Ramos (cell line): Measurements from ENCODE around the gene PRIMA1.
"Not testable (repeated sequence)": the region's sequence is repeated elsewhere in the genome, so short reads cannot be mapped to it uniquely, and the experiment has no call there.

Experiments used
- in situ Hi-C: fragments of 300-500 bp; cut with MboI; formaldehyde crosslinking; loops from one replicate; pipeline ENCODE4 v1.14.3; 2022; ENCODE audit warnings: low sequenced_read_pairs; ENCODE audit not compliant: unreplicated experiment

Gene PRIMA1, protein sequence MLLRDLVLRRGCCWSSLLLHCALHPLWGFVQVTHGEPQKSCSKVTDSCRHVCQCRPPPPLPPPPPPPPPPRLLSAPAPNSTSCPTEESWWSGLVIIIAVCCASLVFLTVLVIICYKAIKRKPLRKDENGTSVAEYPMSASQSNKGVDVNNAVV

DNA sequence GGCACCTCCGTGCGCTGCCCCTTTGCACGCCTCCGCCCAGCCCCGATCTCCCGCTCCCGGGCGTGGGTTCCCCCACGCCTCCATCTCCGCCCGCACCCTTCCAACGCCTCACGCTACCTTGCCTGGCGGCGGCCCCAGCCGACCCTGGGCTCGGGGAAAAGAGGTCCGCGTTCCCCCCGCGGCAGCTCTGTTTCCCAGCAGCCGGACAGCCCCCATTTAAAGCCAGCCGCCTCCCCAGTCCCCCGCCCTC lies at the start of gene PRIMA1:
Gene PRIMA1, minus strand, starts transcription at position 193 of the 250 bp plus-strand sequence. CDS start 767 bp downstream, outside the sequence.
- in situ Hi-C loops: no loop called here

DNA sequence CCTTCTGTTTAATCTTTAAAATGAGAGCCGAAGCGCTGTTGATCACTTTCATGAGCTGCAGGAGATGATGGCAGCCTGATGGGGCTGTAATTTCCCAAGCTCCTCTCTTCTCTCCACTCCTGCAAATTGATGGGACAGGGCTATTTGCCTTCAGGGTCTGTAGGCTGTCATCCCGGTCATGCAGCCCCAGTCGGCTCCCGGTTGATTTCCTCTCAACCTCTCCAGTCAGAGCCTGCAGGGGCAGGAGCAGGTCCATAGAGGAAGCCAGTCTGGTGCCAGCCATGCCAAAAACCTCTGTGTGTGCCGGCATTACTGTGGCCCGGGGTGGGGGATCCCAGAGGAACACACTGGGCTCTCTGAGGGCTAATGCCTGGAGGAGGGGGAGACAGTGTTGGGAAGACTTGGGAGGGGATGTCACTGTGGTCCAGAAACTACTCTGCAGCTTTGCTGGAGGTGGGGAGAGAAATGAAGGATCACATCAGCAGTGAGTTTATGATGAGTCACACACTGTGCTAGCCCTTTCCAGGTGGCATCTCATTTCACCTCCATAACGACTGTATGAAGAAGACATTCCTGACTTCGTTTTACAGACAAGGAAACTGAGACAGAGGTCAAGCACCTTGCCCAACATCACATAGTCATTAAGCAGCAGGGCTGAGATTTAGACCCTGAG lies 46.5 kb upstream of the PRIMA1 start:
- in situ Hi-C loops: no loop called here

DNA sequence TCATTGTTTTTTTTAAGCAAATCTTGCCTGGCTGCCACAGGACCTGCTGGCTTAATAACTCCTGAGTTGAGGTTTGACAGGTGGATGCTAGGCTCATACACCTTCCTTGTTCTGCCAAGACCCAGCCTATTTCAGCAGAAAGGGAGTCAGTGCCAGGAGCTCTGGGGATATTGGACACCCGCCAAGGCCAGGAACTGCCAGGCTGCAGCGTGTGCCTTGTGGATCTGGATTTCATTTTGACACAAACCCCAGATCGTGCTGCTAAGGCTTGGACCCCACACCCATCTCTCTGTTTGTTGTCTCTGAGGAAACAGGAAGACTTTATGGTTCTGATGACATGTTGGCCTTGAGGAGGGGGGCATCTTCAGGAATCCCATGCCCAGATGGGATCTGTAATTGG lies 44.4 kb upstream of the PRIMA1 start:
- in situ Hi-C loops: no loop called here

DNA sequence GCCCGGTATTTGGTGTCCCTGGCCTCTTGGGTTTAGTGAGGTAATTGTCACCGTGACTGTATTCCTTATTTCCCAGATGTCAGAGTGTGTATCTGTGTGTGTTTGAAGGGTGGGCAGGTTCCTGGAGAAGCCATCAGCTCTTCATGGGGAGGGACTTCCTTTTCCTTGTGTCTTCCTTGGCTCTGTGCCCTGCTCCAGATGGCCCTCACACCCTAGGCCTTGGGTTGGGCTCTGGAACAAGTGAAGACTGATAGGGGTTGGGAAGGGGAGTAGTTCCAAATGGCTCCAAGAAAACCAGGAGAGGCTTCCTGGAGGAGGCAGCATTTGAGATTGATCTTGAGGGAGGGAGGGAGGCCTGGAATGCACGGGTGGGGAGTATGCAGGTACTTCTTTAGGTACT lies 43.8 kb upstream of the PRIMA1 start:
- in situ Hi-C loops: no loop called here

DNA sequence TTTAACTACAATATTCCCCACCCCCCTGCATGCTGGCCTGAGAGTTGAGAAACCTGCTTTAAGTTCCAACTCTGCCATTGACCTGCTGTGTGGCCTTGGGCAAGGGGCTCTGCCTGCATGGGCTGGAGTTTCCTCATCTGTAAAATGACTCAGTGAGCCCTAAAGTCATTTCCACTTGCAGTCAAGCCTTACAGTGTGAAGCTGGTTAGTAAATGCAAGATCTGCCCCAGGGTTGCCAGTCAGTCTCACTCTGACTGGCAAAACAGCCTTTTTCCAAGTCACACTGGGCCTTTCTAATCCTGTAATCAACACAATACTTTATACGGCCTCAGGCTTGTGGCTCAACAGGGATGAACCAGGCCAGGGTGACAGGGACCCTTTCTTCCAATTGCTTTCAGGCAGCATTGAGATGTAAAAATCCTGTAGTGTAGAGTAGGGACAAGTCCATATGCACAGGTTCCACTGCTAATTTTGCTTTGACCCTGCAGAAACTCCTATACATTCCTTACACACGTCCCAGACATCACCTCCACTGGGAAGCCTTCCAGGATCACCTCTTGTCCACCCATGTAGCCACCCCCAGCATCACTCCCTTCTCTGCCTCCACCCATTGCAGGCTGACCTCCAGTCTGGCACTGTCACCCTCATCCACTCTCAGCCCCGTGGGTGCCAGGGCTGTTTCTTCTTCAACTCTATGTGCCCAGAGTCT lies 42.6 kb upstream of the PRIMA1 start:
- in situ Hi-C loops: no loop called here

DNA sequence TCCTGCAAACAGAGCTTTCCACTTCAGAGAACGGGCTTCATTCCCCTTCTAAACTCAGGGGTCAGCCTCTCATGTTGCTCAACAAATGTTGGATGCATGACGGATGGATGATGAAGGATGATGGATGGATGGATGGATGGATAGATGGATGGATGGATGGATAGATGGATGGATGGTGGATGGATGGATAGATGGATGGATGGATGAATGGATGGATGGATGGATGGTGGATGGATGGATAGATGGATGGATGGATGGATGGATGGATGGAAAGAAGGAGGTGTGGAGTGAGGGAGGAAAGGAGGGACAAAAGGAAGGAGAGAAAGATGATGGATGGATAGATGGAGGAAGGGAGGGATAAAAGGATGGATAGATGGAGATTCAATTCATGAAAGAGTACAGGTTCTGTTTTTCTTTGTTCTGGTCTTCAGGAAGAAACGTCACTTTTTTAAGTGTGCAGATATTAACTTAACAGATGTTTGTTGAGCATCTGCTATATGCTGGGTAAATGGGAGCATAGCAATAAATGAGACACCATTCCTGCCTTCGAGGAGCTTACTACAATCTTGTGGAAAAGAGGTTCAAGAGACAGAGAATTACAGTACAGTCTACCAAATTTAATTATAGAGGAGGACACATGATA lies 41.7 kb upstream of the PRIMA1 start:
- in situ Hi-C loops: no loop called here

DNA sequence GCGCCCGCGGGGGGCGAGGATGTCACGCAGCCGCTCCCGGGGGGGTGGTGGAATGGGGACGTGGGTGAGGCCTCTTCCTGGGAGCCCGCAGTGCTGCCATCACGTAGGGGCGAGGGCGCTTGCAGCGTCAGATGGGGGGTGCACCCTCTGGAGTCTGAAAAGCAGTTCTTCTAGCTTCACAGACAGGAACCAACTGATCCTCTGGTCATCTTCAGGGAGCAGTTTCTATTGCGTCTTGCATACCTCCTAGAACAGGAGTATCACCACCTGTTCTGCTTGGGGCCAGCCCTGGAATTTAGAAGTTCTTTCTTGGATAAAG lies 36.9 kb upstream of the PRIMA1 start:
- in situ Hi-C loops: no loop called here

DNA sequence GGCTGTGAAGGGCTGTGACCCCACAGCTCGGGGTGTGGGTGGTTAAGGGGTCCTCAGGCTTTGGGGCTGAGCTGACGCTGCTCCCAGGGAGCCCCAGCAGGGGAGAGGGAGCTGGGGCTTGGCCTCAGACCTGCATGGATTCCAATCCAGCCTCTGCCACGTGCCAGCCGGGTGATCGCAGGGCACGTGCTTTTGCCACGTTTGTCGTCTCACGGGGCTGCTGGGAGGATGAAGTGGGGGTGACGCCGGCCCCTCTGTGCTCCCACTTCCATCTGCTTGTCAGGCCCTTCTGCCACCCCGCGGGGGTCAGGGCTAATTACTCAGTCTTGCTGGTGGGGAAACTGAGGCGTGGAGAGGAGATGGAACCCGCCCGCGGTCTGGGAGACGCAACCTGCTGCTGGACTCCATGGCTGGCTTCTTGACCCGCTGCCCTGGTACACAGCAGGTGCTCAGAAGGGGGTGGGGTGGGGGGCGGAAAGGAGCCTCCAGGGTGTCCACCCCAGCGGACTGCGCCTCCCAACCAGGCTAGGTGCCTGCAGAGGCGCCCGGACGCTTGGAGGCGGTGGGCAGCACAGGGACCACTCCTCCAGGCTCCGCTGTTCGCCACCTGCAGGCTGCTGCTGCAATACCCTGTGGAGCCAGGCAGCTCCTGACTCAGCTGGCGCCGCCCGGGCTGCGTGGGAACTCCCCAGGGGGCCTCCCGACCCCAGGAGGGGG lies 36.4 kb upstream of the PRIMA1 start:
- in situ Hi-C loops: no loop called here

DNA sequence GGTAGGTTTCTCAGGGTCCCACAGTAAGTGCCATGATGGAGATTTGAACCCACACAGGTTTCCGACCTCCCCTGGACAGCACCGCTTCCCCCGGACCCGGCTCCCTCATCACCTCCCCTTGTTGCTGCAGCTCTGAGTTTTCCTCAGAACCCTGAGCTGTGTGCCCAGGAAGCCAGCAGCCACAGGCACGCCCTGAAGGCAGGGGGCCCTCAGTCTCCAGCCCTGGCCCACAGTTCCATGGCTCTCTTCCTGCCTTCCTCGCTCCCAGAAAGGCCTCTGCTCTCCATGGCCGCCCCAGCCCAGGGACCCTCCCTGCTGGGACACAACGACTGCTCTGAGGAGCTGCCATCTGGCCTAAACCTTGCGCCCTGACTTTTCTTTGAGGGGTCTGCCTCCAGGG lies 35.8 kb upstream of the PRIMA1 start:
- in situ Hi-C loops: no loop called here

DNA sequence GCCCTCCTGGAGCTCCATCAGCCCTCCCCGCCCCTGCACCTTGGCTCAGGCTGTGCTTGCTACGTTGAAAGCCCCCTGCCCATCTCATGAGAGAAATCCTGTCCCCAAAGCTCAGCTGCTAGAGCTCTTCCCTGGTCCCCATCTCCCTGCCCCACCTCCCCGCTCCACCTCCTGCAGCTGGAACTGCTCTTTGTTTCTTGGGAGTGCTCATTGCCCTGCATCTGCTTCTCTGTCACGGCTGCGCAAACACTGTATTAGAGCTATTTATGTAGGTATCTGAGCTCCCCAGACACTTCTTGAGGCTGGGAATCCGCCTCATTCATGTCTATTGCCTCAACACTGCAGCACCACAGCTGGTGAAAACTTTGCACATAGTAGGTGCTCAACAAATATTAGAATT lies 32.8 kb upstream of the PRIMA1 start:
- in situ Hi-C loops: no loop called here

DNA sequence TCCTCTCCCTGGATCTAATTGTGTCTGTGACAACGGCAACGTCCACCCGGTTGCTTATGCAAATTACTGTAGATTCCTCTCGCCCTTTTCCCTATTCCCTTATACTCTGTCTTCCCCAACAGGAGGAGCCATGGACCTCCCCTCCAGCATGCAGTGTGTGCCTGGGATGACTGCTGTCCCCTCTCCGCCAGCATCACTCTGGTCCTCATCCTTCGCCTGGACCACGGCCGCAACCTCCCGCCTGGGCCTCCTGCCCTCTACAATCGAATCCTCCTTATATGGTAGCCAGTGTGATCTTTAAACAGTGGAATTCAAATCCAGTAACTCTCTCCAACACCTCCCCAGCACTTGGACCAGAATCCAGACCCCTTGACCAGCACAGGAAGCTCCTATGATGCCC lies 30.6 kb upstream of the PRIMA1 start:
- in situ Hi-C loops: no loop called here

DNA sequence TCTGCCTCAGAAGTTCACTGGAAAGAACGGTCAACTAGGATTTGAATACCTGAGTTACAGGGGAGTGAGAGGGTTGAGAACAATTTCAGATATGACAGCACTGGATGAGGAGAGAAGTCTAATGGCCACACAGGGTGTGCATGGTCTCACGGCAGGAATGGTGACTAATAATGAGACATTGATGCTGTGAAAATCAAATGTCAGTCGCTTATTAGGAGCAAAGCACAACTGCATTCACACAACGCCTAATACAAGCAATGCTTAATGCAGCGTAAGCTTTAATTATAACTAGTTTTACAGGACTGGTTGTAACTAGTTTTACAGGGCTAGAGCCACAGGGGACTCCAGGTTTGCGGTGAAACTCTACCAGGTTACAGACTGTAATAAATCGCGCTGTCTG lies 23.4 kb upstream of the PRIMA1 start:
- in situ Hi-C loops: no loop called here

DNA sequence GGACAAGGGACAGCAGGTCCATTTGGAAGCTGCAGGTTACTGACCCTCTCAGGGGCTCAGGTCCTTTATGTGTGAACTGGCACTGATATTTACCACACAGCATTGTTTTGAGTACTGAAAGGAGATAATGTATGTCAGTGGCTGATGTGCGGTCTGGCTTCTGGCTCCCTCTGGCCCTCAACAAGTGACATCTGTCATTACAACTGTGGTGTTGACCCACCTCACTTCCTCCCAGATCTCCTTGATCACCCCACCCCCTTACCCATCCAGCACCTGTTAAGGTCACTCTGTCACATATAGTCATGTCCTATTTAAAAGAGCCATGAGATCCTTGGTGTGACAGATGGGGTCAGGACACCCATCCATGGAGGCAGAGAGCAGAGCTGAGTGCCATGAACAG lies 22.7 kb upstream of the PRIMA1 start:
- in situ Hi-C loops: no loop called here

DNA sequence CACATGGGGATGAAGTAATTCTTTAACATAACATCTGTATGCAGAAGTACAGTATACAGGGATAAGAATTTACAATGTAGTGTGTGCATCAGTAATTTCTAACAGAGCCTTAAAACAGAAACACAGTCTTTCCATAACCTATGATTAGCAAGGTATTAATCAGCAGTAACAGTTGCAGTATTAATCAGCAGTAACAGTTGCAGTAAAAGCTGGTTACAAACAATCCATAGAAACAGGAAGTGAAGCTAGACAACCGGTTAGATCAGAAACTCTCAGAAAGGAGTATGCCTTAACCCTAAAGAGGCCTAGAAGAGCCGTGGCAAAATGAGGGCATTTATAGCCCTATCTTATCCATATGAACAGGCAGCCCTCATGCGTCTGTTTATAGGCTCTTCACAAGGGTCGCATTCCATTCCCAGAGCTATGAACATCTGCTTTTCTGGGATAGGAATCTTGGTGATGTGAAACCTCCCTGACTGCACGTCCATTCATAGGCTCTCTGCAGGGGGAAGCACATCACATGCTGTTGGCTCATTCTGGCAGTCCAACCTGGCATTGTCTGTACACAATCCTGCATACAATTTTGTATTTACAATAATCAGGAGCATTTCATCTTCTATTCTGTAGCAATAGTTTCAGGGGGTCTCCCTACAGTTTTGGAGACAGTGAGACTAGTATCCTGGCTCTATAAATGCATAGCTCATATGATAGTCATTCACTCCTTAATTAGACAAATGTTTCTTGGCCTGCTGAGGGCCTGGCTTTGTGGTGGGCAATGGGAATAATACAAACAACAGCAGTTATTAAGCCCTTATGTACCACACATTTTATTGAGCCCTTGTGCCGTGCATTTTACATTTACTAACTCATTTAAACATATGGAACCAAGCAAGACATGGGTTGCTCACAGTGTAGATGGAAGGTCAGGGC lies 21.5 kb upstream of the PRIMA1 start:
- in situ Hi-C loops: not testable (repeated sequence)

DNA sequence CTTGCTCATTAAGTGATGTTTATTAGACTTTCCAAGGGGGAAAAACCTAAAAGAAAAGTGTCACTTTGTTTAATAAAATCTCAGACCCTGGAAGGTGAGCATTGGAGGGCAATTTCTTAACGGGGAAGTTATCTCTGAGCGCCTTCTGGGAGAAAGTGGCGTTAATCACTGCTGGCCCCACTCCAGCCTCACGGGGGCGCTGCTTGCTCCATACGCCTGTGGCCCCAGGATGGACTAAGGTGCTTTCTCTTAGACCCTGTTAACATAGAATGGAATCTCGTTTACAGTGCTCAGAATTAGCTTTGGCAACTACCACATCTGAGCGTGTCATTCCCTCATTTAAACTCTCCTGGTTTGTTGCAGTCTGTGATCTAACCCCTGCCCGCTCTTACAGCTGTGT lies 16.4 kb upstream of the PRIMA1 start:
- in situ Hi-C loops: no loop called here

DNA sequence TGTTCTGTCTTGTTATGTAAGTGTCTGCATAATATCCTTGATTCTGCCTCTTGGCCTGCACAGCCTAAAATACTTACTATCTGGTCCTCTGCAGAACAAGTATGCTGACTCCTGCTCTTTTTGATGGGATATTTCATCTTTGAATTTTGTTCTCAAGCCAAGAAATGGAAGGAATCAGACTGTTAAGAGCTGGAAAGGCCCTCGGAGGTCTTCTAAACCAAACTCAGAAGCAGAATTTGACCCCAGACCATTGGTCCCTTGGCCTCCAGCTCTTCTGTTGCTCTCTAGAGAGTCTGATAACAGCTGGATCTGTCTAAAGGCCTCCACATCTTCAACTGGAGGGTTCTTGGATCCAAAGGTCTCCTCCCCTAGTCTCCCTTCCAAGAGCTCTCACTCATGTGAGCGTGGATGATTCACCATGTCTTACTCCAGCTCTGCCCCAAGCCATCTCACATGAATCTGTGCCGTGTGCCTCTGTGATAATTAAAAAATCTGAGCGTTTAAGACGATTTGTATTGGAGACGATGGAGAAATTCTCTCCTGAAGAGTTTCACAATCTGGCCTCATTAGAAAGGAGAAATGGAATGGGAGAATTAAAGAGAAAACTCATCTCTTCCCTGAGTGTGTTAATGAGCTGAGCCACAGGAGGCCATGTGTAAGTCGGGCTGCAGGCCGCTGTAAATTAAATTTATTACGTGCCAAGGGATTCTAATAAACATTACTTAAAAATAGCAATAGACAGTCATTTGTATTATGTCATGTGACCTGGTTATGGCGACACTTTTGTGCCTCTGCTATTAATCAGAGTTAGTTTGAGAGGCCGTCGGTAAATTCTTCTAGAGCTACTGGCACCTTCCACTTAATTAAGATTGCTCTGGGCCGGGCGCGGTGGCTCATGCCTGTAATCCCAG lies 15.4 kb upstream of the PRIMA1 start:
- in situ Hi-C loops: no loop called here

DNA sequence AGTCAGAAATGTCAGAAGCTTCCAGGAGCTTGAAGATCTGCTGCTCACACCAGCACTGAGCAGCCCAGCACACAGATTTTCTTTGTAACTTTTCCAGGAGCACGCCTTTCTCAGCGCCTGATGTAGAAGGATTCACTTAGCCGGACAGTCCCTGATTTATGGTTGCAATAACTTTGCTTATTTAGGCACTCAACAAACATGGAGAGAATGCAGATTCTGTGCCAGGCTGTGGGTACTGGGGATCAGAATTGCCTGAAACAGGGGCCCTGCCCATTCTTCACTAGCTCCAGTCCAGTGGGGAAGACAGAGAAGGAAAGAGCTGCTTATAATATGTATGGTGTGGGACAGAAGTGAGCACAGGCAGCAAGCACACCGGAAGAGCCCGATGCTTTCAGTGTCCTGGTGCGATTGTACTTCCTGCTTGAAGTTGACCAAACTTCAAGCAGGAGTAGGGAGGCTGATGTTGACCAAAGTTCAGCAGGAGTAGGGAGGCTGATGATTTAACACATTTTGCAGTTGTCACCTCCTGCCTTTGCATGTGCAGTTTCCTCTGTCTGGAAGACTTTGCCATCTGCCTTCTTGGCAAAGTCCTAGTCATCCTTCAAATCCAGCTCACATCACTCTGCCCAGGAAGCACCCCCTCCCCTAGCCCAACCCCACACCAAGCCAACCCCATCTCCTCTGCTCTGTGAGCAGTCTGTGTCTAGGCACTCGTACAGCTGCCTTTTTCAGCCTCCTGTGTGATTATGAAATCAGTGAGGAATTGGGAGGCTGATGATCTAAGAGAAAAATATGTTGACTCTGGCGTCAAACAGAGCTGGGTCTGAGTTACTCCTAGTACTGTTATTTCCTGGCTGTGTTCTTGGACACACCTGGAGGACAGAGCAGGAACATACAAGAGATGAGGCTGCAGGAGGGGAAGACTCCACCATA lies 12.0 kb upstream of the PRIMA1 start:
- in situ Hi-C loops: no loop called here

DNA sequence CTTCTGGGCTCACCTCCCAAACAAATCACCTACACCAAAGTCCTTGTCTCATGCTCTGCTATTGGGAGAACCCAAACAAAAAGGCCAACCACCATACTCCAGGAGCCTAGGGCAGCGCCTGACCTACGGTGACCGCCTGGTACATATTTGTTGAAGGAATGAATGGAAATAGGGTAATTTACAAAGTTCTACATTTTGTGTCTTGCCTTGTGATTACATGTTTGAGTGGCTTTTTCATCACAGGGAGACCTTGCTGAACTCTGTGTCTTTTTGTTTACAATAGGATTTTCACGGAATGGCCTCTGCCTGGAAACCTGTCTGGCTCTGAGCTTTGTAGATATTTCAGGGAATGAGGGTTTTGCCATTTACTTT lies 11.3 kb upstream of the PRIMA1 start:
- in situ Hi-C loops: no loop called here
